Activated CD4-positive, alpha-beta T cell treated with anti-CD3 and anti-CD28 coated beads, Interleukin-2, Interleukin-4, amounts not matched to agents 100 ng/mL and 50 ng/mL, durations not matched to agents 16 hours and 8 hours (primary cell): Measurements from ENCODE around the gene TBC1D5.
"Not testable (repeated sequence)": the region's sequence is repeated elsewhere in the genome, so short reads cannot be mapped to it uniquely, and the experiment has no call there.

Experiments
- DNase-seq: peaks from one replicate; pipeline ENCODE4 v3.0.0-alpha.2; 2020; ENCODE audit warnings: low spot score

TBC1D5 gene

GRCh38 chr3:17354341-17354740 lies 388.1 kb downstream of the TBC1D5 start:
- no peak for DNase-seq

GRCh38 chr3:17352620-17353019 lies 389.8 kb downstream of the TBC1D5 start:
- no peak for DNase-seq

- not testable (repeated sequence) for DNase-seq
These were observed 391.2 kb downstream of the TBC1D5 start for GRCh38 chr3:17351193-17351592.

GRCh38 chr3:17349093-17349492 lies 393.3 kb downstream of the TBC1D5 start:
- no peak for DNase-seq

- no peak for DNase-seq
These were observed 400.3 kb downstream of the TBC1D5 start for GRCh38 chr3:17342119-17342518.

GRCh38 chr3:17340693-17341092 lies 401.7 kb downstream of the TBC1D5 start:
- no peak for DNase-seq

- DNase-seq, result no peak
These were observed 402.2 kb downstream of the TBC1D5 start for GRCh38 chr3:17340261-17340660.

- no peak for DNase-seq
These were observed 403.3 kb downstream of the TBC1D5 start for GRCh38 chr3:17339132-17339575.

GRCh38 chr3:17336291-17336690 lies 406.1 kb downstream of the TBC1D5 start:
- DNase-seq, result no peak

- no peak for DNase-seq
These were observed 408.5 kb downstream of the TBC1D5 start for GRCh38 chr3:17333893-17334292.

- no peak for DNase-seq
These were observed 409.0 kb downstream of the TBC1D5 start for GRCh38 chr3:17333446-17333845.

GRCh38 chr3:17330660-17331059 lies 411.8 kb downstream of the TBC1D5 start:
- no peak for DNase-seq

GRCh38 chr3:17329927-17330326 lies 412.5 kb downstream of the TBC1D5 start:
- DNase-seq, result no peak

- DNase-seq, result peak; percentile 25
These were observed 420.2 kb downstream of the TBC1D5 start for GRCh38 chr3:17322106-17322793.

GRCh38 chr3:17320266-17320665 lies 422.2 kb downstream of the TBC1D5 start:
- no peak for DNase-seq

GRCh38 chr3:17315897-17316296 lies 426.5 kb downstream of the TBC1D5 start:
- no peak for DNase-seq

GRCh38 chr3:17314171-17314570 lies 428.3 kb downstream of the TBC1D5 start:
- no peak for DNase-seq

GRCh38 chr3:17313746-17314145 lies 428.7 kb downstream of the TBC1D5 start:
- DNase-seq, result no peak

GRCh38 chr3:17310983-17311382 lies 431.4 kb downstream of the TBC1D5 start:
- DNase-seq, result no peak

- no peak for DNase-seq
These were observed 434.5 kb downstream of the TBC1D5 start for GRCh38 chr3:17307887-17308286.

- DNase-seq, result no peak
These were observed 434.9 kb downstream of the TBC1D5 start for GRCh38 chr3:17307482-17307881.

GRCh38 chr3:17304969-17305368 lies 437.5 kb downstream of the TBC1D5 start:
- DNase-seq, result no peak

GRCh38 chr3:17302774-17303173 lies 439.7 kb downstream of the TBC1D5 start:
- no peak for DNase-seq

- no peak for DNase-seq
These were observed 440.3 kb downstream of the TBC1D5 start for GRCh38 chr3:17302170-17302569.
